HFFc6 (cell line): ENCODE measurements around the gene TYRO3. TPM values are rescaled to one million over a fixed set of nuclear protein-coding genes. Genes with fewer than 3 reads are reported as not detected.

Source experiments
- DNase-seq: peaks from one replicate; pipeline ENCODE4 v3.0.0-alpha.2; 2018
- H3K27ac Mint-ChIP-seq: 2 replicates; pipeline ENCODE4 v1.8.0; 2020; ENCODE audit warnings: mild to moderate bottlenecking, mixed read lengths
- H3K27me3 Mint-ChIP-seq: 2 replicates; pipeline ENCODE4 v1.8.0; 2021; ENCODE audit warnings: mild to moderate bottlenecking, moderate library complexity, mixed read lengths; ENCODE audit not compliant: insufficient read depth
- H3K36me3 Mint-ChIP-seq: 2 replicates; pipeline ENCODE4 v1.8.0; 2021; ENCODE audit warnings: low read depth, mixed read lengths
- H3K4me1 Mint-ChIP-seq: 2 replicates; pipeline ENCODE4 v1.8.0; 2020; ENCODE audit warnings: low read depth, mixed read lengths
- H3K4me3 Mint-ChIP-seq: 2 replicates; pipeline ENCODE4 v1.8.0; 2020; ENCODE audit warnings: mild to moderate bottlenecking, moderate library complexity, mixed read lengths
- H3K9me3 Mint-ChIP-seq: 2 replicates; pipeline ENCODE4 v1.8.0; 2020; ENCODE audit warnings: mild to moderate bottlenecking, mixed read lengths
- CTCF ChIP-seq: fragments of 200-600 bp; sonication (generic); IDR thresholded peaks from 2 replicates; pipeline ENCODE4 v1.5.0; 2021; ENCODE audit warnings: antibody characterized with exemption, mild to moderate bottlenecking
- total RNA-seq, 6 experiments: library from RNA; stranded (reverse); fragmentation: NEBNext Ultra II Directional; extraction: Animal tissue kit (Norgen Biotek cat#: 25700); gene quantifications; 2 replicates in 1 of 6; 3 replicates in 5 of 6; pipeline ENCODE4 v1.2.3, GENCODE V29; 2021

Gene TYRO3
- total RNA-seq, 6 experiments from 2014 or later = 16.6 to 27.6 (median 21.9) TPM

GRCh38 chr15:41629883-41630282, 70.9 kb downstream of the TYRO3 start:
- Mint-ChIP-seq H3K4me1 (peaks cover 7% of the 10 kb centered on the region), H3K9me3 (no peaks in the 10 kb centered on the region), H3K4me3 (no peak overlapping the region), H3K27me3 (no peaks in the 10 kb centered on the region; the same call in 1 of the 2 replicates), H3K27ac (no peak overlapping the region), H3K36me3 (no peaks in the 10 kb centered on the region)
- TF ChIP-seq CTCF = no peak
- no peak for DNase-seq

- Mint-ChIP-seq H3K27me3 (no peaks in the 10 kb centered on the region; the same call in 1 of the 2 replicates), H3K4me1 (peaks cover 8% of the 10 kb centered on the region), H3K9me3 (no peaks in the 10 kb centered on the region), H3K27ac (no peak overlapping the region), H3K4me3 (no peak overlapping the region), H3K36me3 (no peaks in the 10 kb centered on the region)
- no peak for TF ChIP-seq CTCF
- DNase-seq = no peak
Measured at GRCh38 chr15:41630616-41631217, 71.7 kb downstream of the TYRO3 start.

- no peak for TF ChIP-seq CTCF
- Mint-ChIP-seq H3K9me3 (no peaks in the 10 kb centered on the region), H3K36me3 (no peaks in the 10 kb centered on the region)
Measured at GRCh38 chr15:41631880-41632470, 73.0 kb downstream of the TYRO3 start.

More at GRCh38 chr15:41631880-41632470, 73.0 kb downstream of the TYRO3 start:
- peaks cover 8% of the 10 kb centered on the region for H3K4me1 Mint-ChIP-seq
- no peaks in the 10 kb centered on the region; the same call in 1 of the 2 replicates for H3K27me3 Mint-ChIP-seq
- no peak for DNase-seq
- no peak overlapping the region for H3K27ac Mint-ChIP-seq
- H3K4me3 Mint-ChIP-seq = no peak overlapping the region

Other genes with a start within 250 kb of the TYRO3 start
- gene OIP5, start 226.6 kb upstream of the TYRO3 start, total RNA-seq = 1 to 10 TPM; 4.1 to 8.0 (median 7.1) TPM
- 10 to 100 TPM; 30.9 to 69.0 (median 63.6) TPM for gene NUSAP1, start 226.3 kb upstream of the TYRO3 start, total RNA-seq
- gene NDUFAF1, start 156.7 kb upstream of the TYRO3 start, total RNA-seq = 10 to 100 TPM; 21.5 to 27.5 (median 25.5) TPM
- 10 to 100 TPM; 32.3 to 38.3 (median 35.8) TPM for gene RTF1, start 142.1 kb upstream of the TYRO3 start, total RNA-seq
- 1 to 10 TPM; 1.2 to 2.4 (median 2.3) TPM for gene ITPKA, start 65.3 kb upstream of the TYRO3 start, total RNA-seq
- gene LTK, start 45.4 kb upstream of the TYRO3 start, total RNA-seq = 1 to 10 TPM in 4 of 6 experiments, under 1 TPM in 2; 0.19 to 1.8 (median 1.2) TPM
- 10 to 100 TPM; 27.3 to 39.4 (median 32.2) TPM for gene RPAP1, start 15.0 kb upstream of the TYRO3 start, total RNA-seq
- 10 to 100 TPM; 11.8 to 16.6 (median 15.3) TPM for gene MGA, start 101.2 kb downstream of the TYRO3 start, total RNA-seq
- gene MAPKBP1, start 215.3 kb downstream of the TYRO3 start, total RNA-seq = 10 to 100 TPM; 15.7 to 22.4 (median 18.1) TPM